Activated CD4-positive, alpha-beta T cell treated with anti-CD3 and anti-CD28 coated beads, Interleukin-2, amount 10 ng/mL, durations not matched to agents 7 days and 5 days (primary cell): Measurements from ENCODE around the gene ABCC2. TPM values are rescaled to one million over a fixed set of nuclear protein-coding genes. Genes with fewer than 3 reads are reported as not detected.

Source experiments
- total RNA-seq, 2 experiments: library from RNA; stranded (reverse); gene quantifications; one replicate each; pipeline ENCODE4 v1.2.3, GENCODE V29; 2021

The ABCC2 gene
- total RNA-seq, 2 experiments from 2014 or later, result 1.0 to 1.3 TPM

Other genes with a start within 250 kb of the ABCC2 start
- not detected for gene NKX2-3, start 249.7 kb upstream of the ABCC2 start, total RNA-seq
- 10 to 100 TPM; 65.5 to 69.1 TPM for gene SLC25A28, start 162.2 kb upstream of the ABCC2 start, total RNA-seq
- gene ENTPD7, start 123.1 kb upstream of the ABCC2 start, total RNA-seq, result 1 to 10 TPM; 5.8 to 5.9 TPM
- 10 to 100 TPM; 40.3 to 40.6 TPM for gene COX15, start 50.5 kb upstream of the ABCC2 start, total RNA-seq
- gene CUTC, start 50.4 kb upstream of the ABCC2 start, total RNA-seq, result 10 to 100 TPM; 20.2 to 21.3 TPM
- 1 to 10 TPM; 2.9 to 3.2 TPM for gene DNMBP, start 227.3 kb downstream of the ABCC2 start, total RNA-seq